K562 (cell line): Measurements from ENCODE around the gene AP3B1. TPM values are rescaled to one million over a fixed set of nuclear protein-coding genes. Genes with fewer than 3 reads are reported as not detected.

Experiments used
- ATAC-seq: fragments of 200-7000 bp; cut with Tn5 transposase; 3 replicates; pipeline ENCODE4 v1.9.1; 2020; ENCODE audit warnings: moderate library complexity
- BruUV-seq: library from RNA; stranded (reverse); fragments of 400-500 nt; replicated peaks from 2 replicates; lab custom pipeline; 2021; lab: Mats Ljungman, UMichigan
- CTCF ChIA-PET: fragments of 300-600 bp; formaldehyde crosslinking; extraction: SDS; loops from one replicate; lab custom pipeline; 2021; ENCODE audit warnings: low intra/inter-chr PET ratio; lab: Yijun Ruan, JAX
- POLR2A ChIA-PET: fragments of 300-600, 350-650 bp; sonication (Branson Sonifier 250); formaldehyde crosslinking; extraction: SDS; loops from one replicate; lab custom pipeline; 2021; ENCODE audit warnings: antibody characterized with exemption, inconsistent platforms; lab: Yijun Ruan, JAX
- DNase-seq, 4 experiments: peaks; one replicate each; pipeline versions ENCODE4 v3.0.0 to v3.0.0-alpha.2; 2011 to 2018; ENCODE audit warnings: low spot score in 3 of 4, mixed read lengths in 3 of 4; ENCODE audit errors: extremely low read depth in 1 of 4
- FAIRE-seq: peaks from 2 replicates; lab custom pipeline; 2011; peaks lifted over from hg19 to GRCh38; lab: Jason Lieb, UNC
- H2AFZ ChIP-seq: 2 replicates; pipeline ENCODE4 v1.6.0; 2011; ENCODE audit warnings: low read depth, low read length, control low read depth, inconsistent platforms
- H3K27ac ChIP-seq: fragments of 200-600 bp; 3 replicates; pipeline ENCODE4 v1.8.0; 2011; ENCODE audit warnings: low read depth, mild to moderate bottlenecking, control low read depth, inconsistent platforms, low read length, moderate library complexity, mixed read lengths; ENCODE audit errors: extremely low read depth
- H3K27me3 ChIP-seq, 2 experiments: fragments of 300-600 bp in 1 of 2; 2 replicates in 1 of 2; 3 replicates in 1 of 2; pipeline versions ENCODE4 v1.6.0 to v1.8.0; 2011; ENCODE audit warnings: inconsistent platforms in 2 of 2, low read length in 2 of 2, mild to moderate bottlenecking in 1 of 2, mixed read lengths in 1 of 2, moderate library complexity in 1 of 2; ENCODE audit not compliant: control insufficient read depth in 2 of 2, insufficient read depth in 2 of 2
- H3K36me3 ChIP-seq: fragments of 300-600 bp; 3 replicates; pipeline ENCODE4 v1.8.0; 2011; ENCODE audit warnings: mild to moderate bottlenecking, low read length, inconsistent platforms; ENCODE audit not compliant: control insufficient read depth, insufficient read depth
- H3K4me1 ChIP-seq, 2 experiments: fragments of 200-600 bp in 1 of 2; replicated peaks in 1 of 2; 2 replicates in 1 of 2; 3 replicates in 1 of 2; pipeline versions ENCODE4 v1.5.1 to v1.8.0; 2011; ENCODE audit warnings: inconsistent platforms in 2 of 2, low read length in 2 of 2, mild to moderate bottlenecking in 1 of 2, mixed read lengths in 1 of 2, moderate library complexity in 1 of 2; ENCODE audit not compliant: control insufficient read depth in 2 of 2, insufficient read depth in 2 of 2
- H3K4me2 ChIP-seq: 2 replicates; pipeline ENCODE4 v1.6.1; 2011; ENCODE audit warnings: low read length, control low read depth, inconsistent platforms, mixed read lengths; ENCODE audit not compliant: insufficient read depth
- H3K4me3 ChIP-seq: fragments of 200-600 bp; sonication (generic), shearing (Covaris generic); 2 replicates; pipeline ENCODE4 v1.5.1; 2016; ENCODE audit warnings: control low read depth, inconsistent platforms
- H3K79me2 ChIP-seq: fragments of 200-600 bp; 3 replicates; pipeline ENCODE4 v1.8.0; 2011; ENCODE audit warnings: low read length, inconsistent platforms; ENCODE audit not compliant: control insufficient read depth, insufficient read depth
- H3K9ac ChIP-seq, 2 experiments: 2 replicates each; pipeline versions ENCODE4 v1.6.0 to v1.6.1; 2011; ENCODE audit warnings: low read depth in 2 of 2, low read length in 2 of 2, control low read depth in 1 of 2, inconsistent platforms in 1 of 2, mild to moderate bottlenecking in 1 of 2, mixed read lengths in 1 of 2; ENCODE audit not compliant: insufficient read depth in 1 of 2
- H3K9me1 ChIP-seq: one replicate; pipeline ENCODE4 v1.6.0; 2011; ENCODE audit warnings: inconsistent platforms, mild to moderate bottlenecking, low read length, moderate library complexity; ENCODE audit not compliant: control insufficient read depth, insufficient read depth
- H3K9me3 ChIP-seq: replicated peaks from 2 replicates; pipeline ENCODE4 v1.5.1; 2011; ENCODE audit warnings: low read depth, low read length, inconsistent platforms; ENCODE audit not compliant: control insufficient read depth, insufficient read depth
- H4K20me1 ChIP-seq: replicated peaks from 2 replicates; pipeline ENCODE4 v1.6.1; 2011; ENCODE audit warnings: low read length, inconsistent platforms, mixed read lengths; ENCODE audit not compliant: control insufficient read depth, insufficient read depth
- ADNP ChIP-seq: fragments of 200-800 bp; sonication (Bioruptor generic); IDR thresholded peaks from 2 replicates; pipeline ENCODE4 v1.6.1; 2016; ENCODE audit warnings: missing genetic modification characterization, missing compliant biosample characterization
- ARID3A ChIP-seq: IDR thresholded peaks from 2 replicates; pipeline ENCODE4 v1.6.1; 2012; ENCODE audit warnings: low read depth, low read length, improper control_type of control experiment, borderline replicate concordance
- E2F5 ChIP-seq: sonication (generic); formaldehyde crosslinking; IDR thresholded peaks from 2 replicates; pipeline ENCODE4 v1.8.0; 2022; ENCODE audit warnings: mild to moderate bottlenecking, missing genetic modification reagents
- EP400 ChIP-seq: fragments of 450-650 bp; IDR thresholded peaks from 2 replicates; pipeline ENCODE4 v1.6.1; 2017; ENCODE audit warnings: antibody characterized with exemption, mild to moderate bottlenecking, moderate library complexity
- HES1 ChIP-seq: fragments of 450-650 bp; IDR thresholded peaks from 2 replicates; pipeline ENCODE4 v1.6.1; 2016; ENCODE audit warnings: low read depth, mild to moderate bottlenecking, moderate library complexity
- ID3 ChIP-seq, 2 experiments: fragments of 250-450 bp in 1 of 2; fragments of 450-650 bp in 1 of 2; sonication (Bioruptor Pico) in 1 of 2; IDR thresholded peaks; 2 replicates each; pipeline versions ENCODE4 v1.6.1 to v1.8.0; 2016 to 2021; ENCODE audit warnings: mild to moderate bottlenecking in 2 of 2, moderate library complexity in 2 of 2, missing compliant biosample characterization in 1 of 2, missing genetic modification characterization in 1 of 2
- MTA3 ChIP-seq: fragments of 450-650 bp; formaldehyde crosslinking; IDR thresholded peaks from 2 replicates; pipeline ENCODE4 v1.6.1; 2017; ENCODE audit warnings: mild to moderate bottlenecking, borderline replicate concordance
- NCOA2 ChIP-seq, 2 experiments: fragments of 450-650 bp; IDR thresholded peaks; 2 replicates each; pipeline ENCODE4 v1.6.1; 2018; ENCODE audit warnings: mild to moderate bottlenecking in 2 of 2, moderate library complexity in 1 of 2; ENCODE audit not compliant: partially characterized antibody in 2 of 2
- NFATC3 ChIP-seq: fragments of 450-650 bp; IDR thresholded peaks from 2 replicates; pipeline ENCODE4 v1.6.1; 2017; ENCODE audit warnings: mild to moderate bottlenecking
- PML ChIP-seq: IDR thresholded peaks from 2 replicates; pipeline ENCODE4 v1.6.1; 2012; ENCODE audit warnings: low read length, inconsistent platforms
- POLR2A ChIP-seq: fragments of 450-650 bp; conservative IDR thresholded peaks from 2 replicates; pipeline ENCODE4 v1.6.1; 2016
- POU5F1 ChIP-seq: fragments of 150-350 bp; IDR thresholded peaks from 2 replicates; pipeline ENCODE4 v1.6.1; 2014; ENCODE audit warnings: borderline replicate concordance, low read length, low read depth, mild to moderate bottlenecking; ENCODE audit not compliant: partially characterized antibody
- SMARCA5 ChIP-seq: fragments of 450-650 bp; IDR thresholded peaks from 2 replicates; pipeline ENCODE4 v1.6.1; 2016
- SPI1 ChIP-seq: IDR thresholded peaks from 2 replicates; pipeline ENCODE4 v1.6.1; 2011; ENCODE audit warnings: low read depth, low read length, control low read depth, borderline replicate concordance
- TCF7L2 ChIP-seq: fragments of 150-350 bp; IDR thresholded peaks from 2 replicates; pipeline ENCODE4 v1.6.1; 2016; ENCODE audit warnings: low read depth, mild to moderate bottlenecking, low read length, moderate library complexity
- TEAD1 ChIP-seq, 2 experiments: fragments of 450-650 bp in 1 of 2; sonication (generic) in 1 of 2; formaldehyde crosslinking; IDR thresholded peaks; 2 replicates each; pipeline versions ENCODE4 v1.4.0 to v1.8.0; 2020 to 2022; ENCODE audit warnings: mild to moderate bottlenecking in 2 of 2, missing genetic modification reagents in 1 of 2
- ZC3H4 ChIP-seq: sonication (generic); formaldehyde crosslinking; IDR thresholded peaks from 2 replicates; pipeline ENCODE4 v1.9.0; 2021; ENCODE audit warnings: missing genetic modification reagents, borderline replicate concordance
- in situ Hi-C: fragments of 300-500 bp; cut with MboI; formaldehyde crosslinking; loops from 4 replicates; pipeline ENCODE4 v1.15.0; 2018; ENCODE audit warnings: inconsistent platforms, mixed read lengths
- intact Hi-C: fragments of 100-400 bp; cut with micrococcal nuclease; formaldehyde crosslinking; loops from 2 replicates; pipeline ENCODE4 v1.14.2; 2022
- polyA plus RNA-seq, 8 experiments: library from polyadenylated mRNA; depleted of rRNA in 4 of 8; stranded (reverse) in 5 of 8; unstranded in 3 of 8; fragments of >200 nt; fragmentation: Nextera tagmentation in 2 of 8; fragmentation: Illumina TruSeq in 1 of 8; extraction: Ambion mirVana in 2 of 8; extraction: Trizol in 1 of 8; gene quantifications; 2 replicates each; pipeline versions ENCODE4 v1.2.1 to v1.2.3, GENCODE V29; 2011 to 2014; ENCODE audit warnings: inconsistent platforms in 1 of 8, missing spikeins in 1 of 8
- total RNA-seq, 7 experiments: library from RNA; depleted of rRNA in 6 of 7; stranded (reverse); fragments of >200 nt in 6 of 7; fragmentation: Illumina TruSeq in 2 of 7; extraction: Trizol in 2 of 7; gene quantifications; 2 replicates each; pipeline versions ENCODE4 v1.2.1 to v1.2.3, GENCODE V29; 2011 to 2021; ENCODE audit warnings: low replicate concordance in 1 of 7

The AP3B1 gene
- total and polyA plus RNA-seq, 9 of the 15 experiments (the other 6 are each of a cell fraction or from before 2014, with no cell fraction given), result 21.1 to 61.8 (median 42.2) TPM

- no peak; the same call in 2 of the 3 replicates for ATAC-seq
- Histone ChIP-seq H3K79me2 (no peaks in the 10 kb centered on the region), H3K27ac (no peak overlapping the region), H3K27me3 (no peaks in the 10 kb centered on the region), H3K9ac (no peak overlapping the region), H3K9me3 (no peaks in the 10 kb centered on the region), H3K4me1 (peaks cover 0 to 11% of the 10 kb centered on the region in 2 experiments; a peak in 3 of 5 replicates), H3K4me3 (no peak overlapping the region), H3K4me2 (no peak overlapping the region), H3K36me3 (no peaks in the 10 kb centered on the region), H4K20me1 (no peaks in the 10 kb centered on the region), H3K9me1 (no peaks in the 10 kb centered on the region), H2AFZ (no peak overlapping the region)
- no peak for DNase-seq
- TF ChIP-seq NCOA2 (IDR thresholded peaks at IDR 0.05; ENCODE audit: partially characterized antibody in 2 of 2), result no peak
- TF ChIP-seq HES1, result no peak
- no peak for TF ChIP-seq TCF7L2
- TF ChIP-seq NFATC3, result no peak
- no peak for TF ChIP-seq MTA3
- no peak for TF ChIP-seq TEAD1 (CRISPR knock-in tag; IDR thresholded peaks at IDR 0.05)
- TF ChIP-seq SPI1, result no peak
- TF ChIP-seq SMARCA5, result no peak
- TF ChIP-seq POU5F1, result no peak
- TF ChIP-seq ADNP (tag), result no peak
- no peak for TF ChIP-seq ARID3A
- no peak for TF ChIP-seq ZC3H4 (CRISPR knock-in tag)
- no peak for TF ChIP-seq EP400
- TF ChIP-seq POLR2A, result no peak
- TF ChIP-seq E2F5 (CRISPR knock-in tag), result no peak
- no peak for TF ChIP-seq ID3 (CRISPR knock-in tag; IDR thresholded peaks at IDR 0.05)
- TF ChIP-seq ID3 (tag; IDR thresholded peaks at IDR 0.05), result no peak
- no peak for TF ChIP-seq PML
- BruUV-seq, result no TSS peak
- in situ Hi-C loops, result no loop called here
- intact Hi-C loops, result no loop called here
- ChIA-PET POLR2A (interaction anchor here (0.7 kb wide), 1 partner anchor 417 kb away, joined by 3 read pairs; no protein-coding TSS in a partner anchor), CTCF (no interaction called here)
- FAIRE-seq, result no peak
These were observed 37.1 kb upstream of the AP3B1 start for GRCh38 chr5:78331523-78332080.
